DMS153 treated with DMSO at 0.1 percent for 48 hours (cell line): ENCODE measurements around the gene MTMR11.

Experiments used
- DNase-seq: peaks from one replicate; lab custom pipeline; 2025; ENCODE audit not compliant: unreplicated experiment; lab: John Stamatoyannopoulos, UW

The MTMR11 gene

GRCh38 chr1:149936992-149937705 is 470 bp upstream of the MTMR11 start:
- DNase-seq = peak; percentile 28

GRCh38 chr1:149934356-149934755 is 2.3 kb downstream of the MTMR11 start:
- no peak for DNase-seq

- DNase-seq = no peak
Measured at GRCh38 chr1:149933208-149933607, 3.5 kb downstream of the MTMR11 start.

GRCh38 chr1:149932474-149932873 is 4.2 kb downstream of the MTMR11 start:
- no peak for DNase-seq

- no peak for DNase-seq
Measured at GRCh38 chr1:149931212-149931790, 5.4 kb downstream of the MTMR11 start.

GRCh38 chr1:149929856-149930255 is 6.8 kb downstream of the MTMR11 start:
- no peak for DNase-seq

- no peak for DNase-seq
Measured at GRCh38 chr1:149928401-149928724, 8.3 kb downstream of the MTMR11 start.

- peak; percentile 98 for DNase-seq
Measured at GRCh38 chr1:149927563-149928400, 8.9 kb downstream of the MTMR11 start, which contains the start of gene SF3B4. SF3B4 (minus strand) TSS chr1:149927803; CDS start chr1:149927759, 44 bp downstream.

- no peak for DNase-seq
Measured at GRCh38 chr1:149927056-149927562, 9.6 kb downstream of the MTMR11 start.

- no peak for DNase-seq
Measured at GRCh38 chr1:149926296-149926695, 10.4 kb downstream of the MTMR11 start.

- no peak for DNase-seq
Measured at GRCh38 chr1:149925751-149926150, 10.9 kb downstream of the MTMR11 start.

- DNase-seq = no peak
Measured at GRCh38 chr1:149925345-149925744, 11.3 kb downstream of the MTMR11 start.

GRCh38 chr1:149923626-149924025 is 13.1 kb downstream of the MTMR11 start:
- no peak for DNase-seq

GRCh38 chr1:149917571-149918144 is 19.0 kb downstream of the MTMR11 start, which contains the start of gene SV2A:
SV2A (minus strand) TSS chr1:149917844; CDS start chr1:149913840, 4,004 bp downstream.
- DNase-seq = peak; percentile 68

- DNase-seq = no peak
Measured at GRCh38 chr1:149916898-149917252, 19.8 kb downstream of the MTMR11 start.

GRCh38 chr1:149916193-149916897 is 20.3 kb downstream of the MTMR11 start:
- DNase-seq = no peak

- no peak for DNase-seq
Measured at GRCh38 chr1:149915429-149916192, 21.1 kb downstream of the MTMR11 start.

GRCh38 chr1:149914545-149914944 is 22.1 kb downstream of the MTMR11 start:
- no peak for DNase-seq

GRCh38 chr1:149906570-149907075 is 30.1 kb downstream of the MTMR11 start:
- DNase-seq = no peak
